HG03378 (cell line): Measurements from ENCODE around the gene GCLC.

ENCODE experiments used
- ATAC-seq: cut with Tn5 transposase; IDR thresholded peaks from one replicate; pipeline ENCODE4 v1.9.1; 2021; ENCODE audit warnings: mild to moderate bottlenecking, moderate library complexity; ENCODE audit not compliant: unreplicated experiment

Gene GCLC

DNA sequence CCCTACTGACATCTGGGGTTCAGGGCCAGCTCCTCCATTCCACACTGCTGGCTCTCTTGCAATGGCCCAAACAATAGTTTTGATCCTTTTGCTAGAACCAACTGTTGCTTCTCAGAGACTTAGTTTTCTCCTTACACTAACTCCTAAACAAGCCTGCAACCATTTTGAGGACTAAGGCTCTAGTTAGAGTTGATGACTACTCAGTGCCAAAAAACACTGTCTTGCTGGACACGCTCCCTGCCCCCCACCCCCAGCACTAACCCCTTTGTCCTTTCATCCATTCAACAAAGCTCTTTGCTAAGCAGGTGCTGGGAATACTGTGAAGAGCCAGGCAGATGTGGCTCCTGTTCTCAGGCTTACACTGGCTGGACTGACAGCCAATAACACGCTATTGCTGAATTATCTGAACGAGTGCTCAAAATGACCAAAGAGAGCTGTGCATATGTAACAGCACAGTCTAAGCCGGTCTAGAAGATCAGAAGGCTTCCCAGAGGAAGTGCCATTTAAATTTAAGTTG lies 17.6 kb downstream of the GCLC start:
- ATAC-seq, result no peak

DNA sequence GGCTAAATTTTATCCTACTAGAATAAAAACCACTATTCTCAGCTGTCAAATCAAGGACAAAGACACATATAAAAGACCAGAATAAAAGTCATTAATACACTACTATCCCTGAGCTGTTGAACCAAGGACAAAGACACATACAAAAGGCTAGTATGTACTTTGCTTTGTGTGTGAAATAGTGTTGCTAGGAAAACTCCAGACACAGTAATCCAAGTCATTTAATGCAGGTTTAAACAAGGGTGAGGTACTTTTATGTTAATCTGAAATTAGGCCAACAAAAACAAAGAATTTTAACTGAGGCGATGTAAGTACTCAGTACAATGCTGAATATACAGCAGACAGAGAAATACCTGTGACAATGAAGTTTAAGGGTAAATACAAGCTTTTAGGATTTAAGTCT lies 18.9 kb downstream of the GCLC start:
- no peak for ATAC-seq

DNA sequence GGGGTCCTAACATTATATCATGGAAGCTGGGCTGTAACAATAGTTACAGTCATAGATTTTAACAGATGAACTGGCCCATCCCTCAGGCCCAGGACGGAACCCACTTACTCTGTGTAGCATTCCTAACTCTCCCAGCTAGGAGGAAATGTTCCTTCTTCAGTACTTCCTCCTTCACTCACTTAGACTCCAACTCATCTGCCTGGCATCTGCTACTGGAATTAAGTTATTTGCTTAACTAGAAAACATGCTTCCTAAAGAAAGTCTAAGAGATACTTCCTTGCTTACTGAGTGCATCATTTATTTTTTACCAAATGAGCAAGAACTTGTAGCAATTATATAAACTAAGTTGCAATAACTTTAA lies 20.5 kb downstream of the GCLC start:
- ATAC-seq, result no peak

DNA sequence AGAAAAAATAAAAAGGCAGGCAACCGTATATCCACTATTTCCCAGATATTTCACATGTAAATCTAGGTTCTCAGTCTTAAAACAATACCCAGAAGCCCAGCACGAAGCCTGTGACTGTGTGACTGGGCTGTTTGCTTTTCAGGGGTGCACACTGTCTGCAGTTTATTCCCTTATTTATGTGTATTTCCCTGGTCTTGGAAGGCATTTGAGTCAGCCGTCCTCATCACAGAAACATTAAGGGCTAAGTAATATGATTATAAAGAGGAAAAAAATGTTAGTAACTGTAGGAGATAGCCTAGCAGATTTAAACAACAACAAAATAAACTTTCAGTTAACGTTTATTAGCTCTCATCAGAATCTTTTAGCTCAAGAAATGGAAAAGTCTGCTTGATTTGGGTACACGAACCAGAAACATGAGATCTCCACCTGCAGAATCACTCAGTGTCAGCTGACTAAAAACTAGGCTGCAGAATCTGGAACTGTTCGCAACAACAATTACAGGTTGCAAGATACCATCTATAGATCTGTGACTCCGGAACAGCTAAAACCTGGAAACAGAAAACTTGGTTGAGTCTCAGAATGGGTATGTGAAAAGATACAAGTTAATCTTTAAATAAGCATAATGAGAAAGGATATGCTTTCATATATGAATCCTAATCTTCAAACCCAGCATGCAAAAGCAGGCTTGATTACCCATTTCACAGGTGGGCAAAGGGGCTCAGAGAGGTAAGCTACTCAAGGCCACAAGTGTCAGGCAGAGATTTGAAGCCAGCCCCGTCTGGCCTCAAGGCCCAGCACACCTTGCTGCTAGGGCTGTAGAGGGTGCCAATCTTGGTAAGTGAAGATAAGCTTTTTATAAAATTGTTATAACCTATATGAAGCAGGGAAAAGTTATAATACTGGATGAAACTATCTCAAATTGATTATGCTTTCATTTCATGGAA lies 21.1 kb downstream of the GCLC start:
- no peak for ATAC-seq

DNA sequence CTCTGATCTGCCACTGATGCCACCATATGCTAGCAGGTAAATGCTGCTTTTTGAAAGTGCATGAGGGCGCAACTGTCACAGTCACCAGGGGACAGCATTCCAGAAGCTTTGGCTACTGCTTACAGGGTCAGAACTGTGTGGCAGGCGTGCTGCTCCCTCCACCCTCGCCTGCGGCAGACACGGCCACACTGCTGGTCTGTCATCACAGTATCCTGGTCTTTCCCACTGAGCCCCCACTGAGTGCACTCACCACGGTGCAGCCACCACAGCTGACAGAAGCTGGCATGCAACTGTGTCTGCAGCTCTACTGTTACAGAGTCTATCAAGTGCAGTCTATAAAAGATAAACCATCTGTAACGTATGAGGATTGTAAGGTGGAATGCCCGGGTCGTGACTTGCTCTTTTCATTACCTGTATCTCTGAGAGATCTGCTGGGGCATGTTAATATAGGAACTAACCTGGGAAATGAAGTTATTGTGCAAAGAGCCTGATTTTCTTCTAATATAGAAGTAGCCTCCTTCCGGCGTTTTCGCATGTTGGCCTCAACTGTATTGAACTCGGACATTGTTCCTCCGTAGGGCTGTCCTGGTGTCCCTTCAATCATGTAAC lies 24.5 kb downstream of the GCLC start:
- no peak for ATAC-seq

DNA sequence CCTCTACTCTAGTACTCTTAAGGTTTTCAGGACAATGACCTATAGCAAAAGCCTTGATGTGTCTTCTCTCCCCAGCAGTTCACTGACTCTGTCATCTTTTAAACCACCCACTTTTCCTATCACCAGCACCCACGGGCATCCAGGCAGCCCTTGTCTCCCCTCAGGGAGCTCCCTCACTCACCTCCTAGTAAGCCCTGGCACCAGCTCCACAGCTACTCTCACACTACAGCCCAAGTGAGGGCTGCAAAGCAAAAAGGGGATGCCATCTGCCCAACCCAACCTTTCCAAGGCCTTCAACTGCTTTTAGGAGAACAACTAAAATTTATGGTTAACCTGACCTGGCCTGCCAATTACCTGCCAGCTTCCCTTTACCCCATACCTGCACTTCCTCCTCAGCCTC lies 26.0 kb downstream of the GCLC start:
- ATAC-seq, result no peak

DNA sequence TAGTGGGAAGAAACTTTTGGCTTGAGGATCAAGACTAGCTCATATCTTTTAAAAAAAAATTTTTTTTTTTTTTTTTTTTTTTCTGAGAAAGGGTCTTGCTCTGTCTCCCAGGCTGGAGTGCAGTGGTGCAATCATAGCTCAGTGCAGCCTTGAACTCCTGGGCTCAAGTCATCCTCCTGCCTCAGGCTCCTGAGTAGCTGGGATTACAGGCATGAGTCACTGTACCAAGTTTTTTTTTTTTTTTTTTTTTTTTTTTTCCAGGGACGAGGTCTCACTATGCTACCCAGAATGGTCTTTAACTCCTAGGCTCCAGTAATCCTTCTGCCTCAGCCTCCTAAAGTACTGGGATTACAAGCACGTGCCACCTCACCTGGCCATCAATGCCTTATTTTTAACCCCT lies 27.9 kb downstream of the GCLC start:
- ATAC-seq, result no peak

DNA sequence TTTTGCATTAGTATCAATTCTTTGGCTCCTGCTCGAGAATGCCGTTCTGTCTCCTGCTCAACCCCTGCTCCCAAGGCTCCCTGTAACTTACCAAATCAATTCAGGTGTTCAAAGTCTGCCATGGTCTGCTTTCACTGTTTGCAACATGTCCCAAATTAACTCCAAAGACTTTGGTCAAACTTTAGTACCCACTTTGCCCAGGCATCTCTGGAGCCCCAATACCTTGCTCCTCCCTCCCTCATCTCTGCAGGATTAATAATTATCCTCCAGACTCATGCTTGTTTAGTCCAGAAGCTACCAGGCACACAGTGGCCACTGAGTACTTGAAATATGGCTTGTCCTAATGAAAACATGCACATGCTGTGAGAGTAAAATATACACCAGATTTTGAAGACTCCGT lies 30.2 kb downstream of the GCLC start:
- no peak for ATAC-seq

DNA sequence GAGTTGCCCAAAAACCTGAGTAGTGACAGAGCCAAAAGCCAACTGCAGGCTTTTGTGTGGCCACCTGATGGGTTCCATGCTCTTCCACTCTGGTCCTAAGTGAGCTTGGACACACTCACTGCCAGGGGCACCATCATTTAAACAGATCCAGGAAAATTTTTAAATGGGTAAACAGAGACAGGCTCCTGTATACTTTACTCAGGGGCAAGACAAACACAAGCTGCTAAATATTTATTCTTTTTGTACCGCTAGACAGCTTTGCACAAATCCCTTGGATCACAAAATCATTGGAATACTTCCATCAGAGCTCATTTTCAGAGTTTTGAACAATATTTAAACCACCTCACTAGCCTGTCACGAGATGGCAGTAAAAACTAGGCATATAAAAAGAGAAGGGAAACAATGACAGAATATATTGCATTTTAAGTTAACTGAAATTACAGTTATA lies 31.4 kb downstream of the GCLC start:
- ATAC-seq, result no peak

DNA sequence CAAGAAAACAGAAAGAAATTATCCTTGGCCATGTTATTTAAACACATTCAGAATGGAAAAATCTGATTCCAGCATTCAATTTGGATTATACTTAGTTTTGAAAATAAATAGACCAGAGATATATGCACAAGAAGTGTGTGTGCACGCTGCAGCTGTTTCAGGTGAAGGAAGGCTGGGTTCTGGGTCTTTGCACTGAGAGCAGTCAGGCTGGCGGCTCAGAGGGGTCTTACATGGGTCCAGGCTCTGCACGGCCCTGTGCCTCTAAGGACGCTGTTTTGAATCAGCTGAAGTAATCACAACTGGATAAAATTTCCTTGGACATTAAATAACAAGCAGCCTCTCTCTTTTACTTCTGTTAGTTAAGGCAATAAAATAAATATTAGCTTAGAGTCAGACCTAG lies 31.8 kb downstream of the GCLC start:
- no peak for ATAC-seq

DNA sequence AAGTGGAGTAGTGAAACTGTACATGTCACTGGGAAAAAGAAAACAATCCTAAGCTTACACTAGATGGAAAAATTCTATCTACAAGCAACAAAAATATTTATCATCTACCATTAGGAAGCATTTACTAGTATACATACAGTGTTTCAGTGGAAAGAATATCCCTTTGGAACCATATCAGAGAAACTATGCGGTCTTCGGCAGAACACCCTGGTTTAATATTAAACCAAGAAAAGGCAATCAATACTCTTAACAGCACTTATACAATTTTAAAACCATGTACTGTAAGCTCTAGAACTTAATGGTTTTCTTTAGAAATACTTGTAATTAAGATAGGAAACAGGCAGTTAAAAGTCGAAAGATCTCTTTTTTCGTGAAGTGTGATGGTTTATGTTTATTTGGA lies 32.3 kb downstream of the GCLC start:
- no peak for ATAC-seq

DNA sequence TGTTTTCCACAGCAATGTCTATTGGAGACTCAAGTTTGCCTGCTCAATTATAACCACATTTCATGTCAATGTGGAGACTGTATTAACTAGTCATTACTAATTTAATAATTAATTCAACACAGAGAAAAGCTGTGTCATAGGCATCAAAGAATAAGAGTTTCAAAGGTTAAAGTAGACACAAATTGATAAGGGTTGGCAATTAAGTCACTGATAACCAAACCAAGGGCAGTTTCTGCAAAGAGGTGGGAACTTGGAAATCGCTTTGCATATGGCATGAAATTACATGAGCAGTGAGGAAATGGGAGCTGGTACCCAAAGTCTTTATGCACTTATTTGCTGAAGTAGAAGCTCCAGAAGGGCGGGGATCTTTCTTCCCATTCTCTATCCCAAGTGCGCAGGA lies 34.2 kb downstream of the GCLC start:
- ATAC-seq, result no peak

DNA sequence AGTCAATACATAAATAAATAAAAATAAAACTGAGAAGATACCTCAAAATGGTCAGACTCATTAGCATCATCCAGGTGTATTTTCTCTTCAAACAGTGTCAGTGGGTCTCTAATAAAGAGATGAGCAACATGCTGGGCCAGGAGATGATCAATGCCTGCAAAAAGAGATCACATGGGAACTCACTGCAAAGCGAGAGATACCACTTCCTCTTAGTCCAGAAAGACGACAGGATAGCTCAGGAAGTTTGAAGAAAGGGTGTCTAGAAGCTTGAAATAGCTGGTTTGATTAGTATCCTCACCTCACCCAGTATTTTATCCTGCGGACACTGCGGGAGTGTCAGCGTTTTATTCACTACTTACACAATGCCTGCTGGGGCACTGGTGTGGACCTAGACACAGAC lies 38.0 kb downstream of the GCLC start:
- no peak for ATAC-seq

DNA sequence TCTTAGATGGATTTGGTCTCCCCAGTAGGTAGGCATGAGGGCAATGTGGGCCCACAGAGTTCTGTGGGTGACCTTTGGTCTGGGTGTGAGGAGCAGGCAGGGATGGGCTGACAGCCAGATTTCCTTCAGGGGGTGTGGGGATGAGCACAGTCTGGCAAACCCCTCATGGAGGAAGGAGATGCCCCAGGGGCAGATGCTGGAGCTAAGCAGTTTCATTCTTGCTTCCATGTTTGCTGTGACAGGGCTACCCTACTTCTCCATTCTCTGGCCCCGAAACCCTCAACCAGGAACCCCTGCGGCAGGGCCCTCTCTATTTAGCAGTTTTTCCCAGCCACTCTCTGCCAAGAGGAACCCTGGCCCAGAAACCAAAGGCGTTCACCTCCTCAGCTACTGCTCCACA lies 40.4 kb downstream of the GCLC start:
- no peak for ATAC-seq

DNA sequence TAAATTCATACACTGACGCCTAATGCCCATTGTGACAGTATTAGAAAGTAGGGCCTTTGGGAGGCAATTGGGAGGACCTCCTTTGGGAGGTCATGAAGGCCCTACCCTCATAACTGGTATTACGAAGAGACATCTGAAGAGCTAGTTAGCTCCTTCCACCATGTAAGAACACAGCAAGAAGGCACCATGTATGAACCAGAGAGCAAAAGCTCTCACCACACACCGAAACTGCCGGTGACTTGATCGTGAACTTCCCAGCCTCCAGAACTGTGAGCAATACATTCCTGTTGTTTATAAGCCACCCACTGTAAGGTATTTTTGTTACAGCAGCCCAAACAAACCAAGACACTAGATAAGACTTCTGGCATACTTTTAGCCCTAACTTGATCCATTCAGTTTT lies 41.8 kb downstream of the GCLC start:
- no peak for ATAC-seq

DNA sequence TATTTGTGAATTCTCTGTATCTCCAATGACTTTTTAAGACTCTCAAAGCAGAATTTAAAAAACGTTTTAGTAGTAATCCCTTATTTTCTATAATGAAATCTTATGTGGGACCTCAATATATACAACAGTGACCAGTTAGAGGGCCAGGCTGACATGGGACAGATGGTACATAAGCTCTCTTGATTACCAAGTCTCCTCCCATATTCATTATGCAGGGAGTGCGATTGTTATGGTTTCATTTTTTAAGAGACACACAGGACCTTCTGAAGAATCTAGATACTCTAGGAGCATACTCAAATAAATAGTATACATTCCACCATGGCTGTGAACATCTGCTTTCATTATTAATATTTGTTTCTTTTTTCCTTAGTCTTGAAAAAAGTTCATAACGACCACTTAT lies 43.5 kb downstream of the GCLC start:
- ATAC-seq, result no peak

DNA sequence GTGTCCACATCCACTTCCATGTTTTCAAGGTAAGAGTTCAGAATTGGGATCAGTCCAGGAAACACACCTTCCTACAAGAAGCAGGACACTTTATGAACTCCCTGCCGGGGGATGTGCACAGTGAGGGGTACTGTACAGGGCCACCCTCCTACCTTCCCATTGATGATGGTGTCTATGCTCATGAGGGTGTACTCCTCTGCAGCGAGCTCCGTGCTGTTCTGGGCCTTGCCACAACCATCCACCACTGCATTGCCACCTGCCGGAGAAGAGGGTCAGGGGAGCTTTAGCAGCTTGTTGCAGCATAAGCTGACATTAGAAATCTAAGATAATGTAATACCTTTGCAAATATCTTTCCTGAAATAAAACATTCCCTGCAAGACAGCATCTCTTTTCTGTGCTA lies 44.8 kb downstream of the GCLC start:
- ATAC-seq, result no peak

DNA sequence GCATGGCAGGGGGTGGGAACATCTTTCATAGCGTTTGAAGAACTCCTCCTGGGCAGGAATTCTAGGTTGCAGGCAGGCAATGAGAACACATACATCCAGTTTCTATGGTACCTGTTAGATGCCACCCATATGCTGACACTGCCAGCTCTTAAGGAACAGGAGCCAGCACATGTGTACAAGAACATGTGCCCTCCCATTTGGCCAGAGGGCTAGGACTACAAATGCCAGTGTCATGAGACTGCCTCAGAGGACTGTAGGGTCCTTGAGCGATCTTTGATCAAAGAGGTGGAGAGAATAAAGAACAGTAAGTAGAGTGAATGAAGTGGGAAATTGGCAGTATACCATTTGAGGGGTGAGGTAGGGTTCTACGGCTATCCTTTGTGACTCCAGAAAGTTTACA lies 45.8 kb downstream of the GCLC start:
- no peak for ATAC-seq

DNA sequence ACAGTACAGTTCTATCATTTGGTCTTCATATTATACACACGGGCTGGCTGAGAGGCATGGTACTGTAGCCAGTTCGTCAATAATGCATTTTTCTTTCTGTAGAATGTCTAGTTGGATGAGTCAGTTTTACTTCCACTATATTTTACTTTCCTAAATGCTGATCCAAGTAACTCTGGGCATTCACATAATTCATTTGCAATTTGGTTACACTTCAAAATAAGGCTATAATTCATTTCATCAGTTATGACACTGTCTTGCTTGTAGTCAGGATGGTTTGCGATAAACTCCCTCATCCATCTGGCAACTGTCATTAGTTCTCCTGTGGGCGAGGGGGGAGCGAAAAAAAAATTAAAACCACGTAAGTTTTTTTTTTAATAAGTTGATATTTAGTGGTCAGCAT lies 46.3 kb downstream of the GCLC start:
- ATAC-seq, result no peak

DNA sequence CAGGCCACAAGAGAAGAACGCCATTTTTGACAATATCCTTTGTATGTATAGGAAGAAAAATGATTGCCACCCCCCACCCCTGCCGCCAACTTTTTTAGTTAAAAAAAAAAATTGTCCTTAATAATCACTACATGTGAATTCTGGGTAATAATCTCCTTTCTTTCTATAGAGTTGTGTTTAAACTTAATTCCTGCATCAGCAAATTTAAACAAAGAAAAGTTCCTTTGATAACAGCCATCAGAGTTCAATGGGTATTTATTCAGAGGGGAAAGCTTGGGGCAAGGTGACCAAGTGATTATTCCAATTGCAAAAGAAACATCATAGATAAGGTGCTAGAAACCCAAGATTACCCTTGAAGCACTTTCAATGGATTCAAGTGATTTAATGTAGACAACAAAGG lies 47.0 kb downstream of the GCLC start:
- no peak for ATAC-seq

DNA sequence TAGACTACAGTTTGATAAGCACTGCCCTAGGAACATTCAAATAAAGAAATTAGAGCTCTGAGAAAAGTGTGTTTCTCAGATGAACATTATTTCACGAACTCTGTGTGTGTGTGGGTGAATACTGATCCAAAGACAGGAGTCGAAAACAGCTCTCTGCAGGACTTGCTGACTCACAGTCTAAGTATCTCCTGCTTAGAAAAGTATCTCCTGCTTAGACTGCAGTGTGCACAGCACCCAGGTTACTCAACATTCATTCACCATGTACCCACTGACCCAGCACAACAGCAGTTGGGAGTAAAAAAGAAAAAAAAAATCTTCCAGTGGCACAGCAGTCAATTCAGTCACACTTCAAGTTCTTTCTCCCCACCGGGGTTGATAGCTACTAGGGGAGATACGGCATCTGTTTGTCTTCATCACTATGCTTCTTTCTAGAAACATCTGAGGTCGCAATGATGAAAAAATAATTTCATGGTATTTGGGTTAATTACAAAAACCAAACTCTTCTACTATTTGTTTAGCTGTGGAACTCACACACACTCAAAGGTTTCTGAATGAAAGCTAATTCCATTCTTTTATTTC lies 48.0 kb downstream of the GCLC start:
- ATAC-seq, result no peak
